Loucy (cell line): ENCODE data around the gene PROZ.
A peak's percentile ranks its signal among the peaks of the same experiment; 100 is the strongest.

ENCODE experiments used
- H2AFZ ChIP-seq: fragments of 200-600 bp; sonication (generic); 2 replicates; pipeline ENCODE4 v1.6.0; 2016; ENCODE audit warnings: antibody characterized with exemption, mild to moderate bottlenecking, low read length, moderate library complexity
- H3F3A ChIP-seq: fragments of 200-600 bp; 2 replicates; pipeline ENCODE4 v1.6.0; 2016; ENCODE audit warnings: antibody characterized with exemption, low read depth, mild to moderate bottlenecking
- H3K27me3 ChIP-seq: fragments of 200-600 bp; sonication (generic); 2 replicates; pipeline ENCODE4 v1.6.1; 2014; ENCODE audit warnings: low read length, mild to moderate bottlenecking; ENCODE audit not compliant: insufficient read depth, poor library complexity, severe bottlenecking
- H3K36me3 ChIP-seq: fragments of 200-600 bp; sonication (generic); 2 replicates; pipeline ENCODE4 v1.6.1; 2016; ENCODE audit warnings: low read length; ENCODE audit not compliant: insufficient read depth
- H3K4me1 ChIP-seq: fragments of 200-600 bp; sonication (generic); 2 replicates; pipeline ENCODE4 v1.5.1; 2014; ENCODE audit warnings: low read length, mild to moderate bottlenecking; ENCODE audit not compliant: insufficient read depth, poor library complexity, severe bottlenecking
- H3K4me2 ChIP-seq: fragments of 200-600 bp; sonication (generic); 2 replicates; pipeline ENCODE4 v1.6.0; 2014; ENCODE audit warnings: antibody characterized with exemption, low read length, low read depth, mild to moderate bottlenecking; ENCODE audit not compliant: poor library complexity, severe bottlenecking
- H3K4me3 ChIP-seq: fragments of 200-600 bp; sonication (generic); 2 replicates; pipeline ENCODE4 v1.5.1; 2014; ENCODE audit warnings: low read length, mild to moderate bottlenecking, mixed read lengths; ENCODE audit not compliant: poor library complexity, severe bottlenecking
- H3K79me2 ChIP-seq: fragments of 200-600 bp; sonication (generic); 2 replicates; pipeline ENCODE4 v1.6.1; 2014; ENCODE audit warnings: low read length; ENCODE audit not compliant: insufficient read depth
- H3K9ac ChIP-seq: fragments of 200-600 bp; sonication (generic); 2 replicates; pipeline ENCODE4 v1.6.0; 2014; ENCODE audit warnings: mild to moderate bottlenecking, low read depth, low read length, moderate library complexity; ENCODE audit not compliant: poor library complexity, severe bottlenecking
- H3K9me2 ChIP-seq: fragments of 200-600 bp; sonication (generic); replicated peaks from 2 replicates; pipeline ENCODE4 v1.6.1; 2016; ENCODE audit warnings: low read depth, low read length, mixed read lengths
- H3K9me3 ChIP-seq: fragments of 200-600 bp; sonication (generic); 2 replicates; pipeline ENCODE4 v1.6.1; 2014; ENCODE audit warnings: mild to moderate bottlenecking, antibody characterized with exemption, low read length, low read depth; ENCODE audit not compliant: insufficient read depth
- H4K20me1 ChIP-seq: fragments of 200-600 bp; sonication (generic); 2 replicates; pipeline ENCODE4 v1.6.0; 2014; ENCODE audit warnings: antibody characterized with exemption, low read length, mild to moderate bottlenecking; ENCODE audit not compliant: insufficient read depth, poor library complexity, severe bottlenecking
- CTCF ChIP-seq: fragments of 200-600 bp; sonication (generic); conservative IDR thresholded peaks from 2 replicates; pipeline ENCODE4 v1.5.1; 2014; ENCODE audit warnings: mild to moderate bottlenecking, antibody characterized with exemption, low read length
- EZH2phosphoT487 ChIP-seq: fragments of 200-600 bp; IDR thresholded peaks from 2 replicates; pipeline ENCODE4 v1.6.1; 2018; ENCODE audit warnings: antibody characterized with exemption, mild to moderate bottlenecking, moderate library complexity, borderline replicate concordance

The PROZ gene

GRCh38 chr13:113204378-113204734, 45.9 kb downstream of the PROZ start:
- Histone ChIP-seq H3K4me1 (peaks cover 43% of the 10 kb centered on the region), H4K20me1 (peaks cover 34% of the 10 kb centered on the region), H3K9me3 (no peaks in the 10 kb centered on the region), H3K9me2 (no peaks in the 10 kb centered on the region), H3K4me3 (no peak overlapping the region), H3F3A (no peaks in the 10 kb centered on the region), H2AFZ (no peak overlapping the region), H3K36me3 (peaks cover 9% of the 10 kb centered on the region; the same call in 1 of the 2 replicates), H3K4me2 (peak overlapping the region; percentile 97), H3K9ac (no peak overlapping the region), H3K27me3 (no peaks in the 10 kb centered on the region), H3K79me2 (peaks cover 65% of the 10 kb centered on the region)
- TF ChIP-seq EZH2phosphoT487 (no peak), CTCF (no peak)

- H4K20me1 ChIP-seq: peaks cover 41% of the 10 kb centered on the region
These were observed 47.0 kb downstream of the PROZ start for GRCh38 chr13:113205428-113205931.

GRCh38 chr13:113207460-113207859, 49.0 kb downstream of the PROZ start:
- no peaks in the 10 kb centered on the region for H3K9me2 ChIP-seq
- H3K27me3 ChIP-seq: no peaks in the 10 kb centered on the region
- H3F3A ChIP-seq: no peaks in the 10 kb centered on the region
- peaks cover 66% of the 10 kb centered on the region for H3K4me1 ChIP-seq
- H3K36me3 ChIP-seq: no peaks in the 10 kb centered on the region
- peaks cover 59% of the 10 kb centered on the region for H4K20me1 ChIP-seq
- peaks cover 85% of the 10 kb centered on the region for H3K79me2 ChIP-seq
- H3K4me2 ChIP-seq: peak overlapping the region; percentile 97
- H3K9me3 ChIP-seq: no peaks in the 10 kb centered on the region
- TF ChIP-seq EZH2phosphoT487: no peak
- no peak for TF ChIP-seq CTCF
- peak overlapping the region; percentile 95 for H3K9ac ChIP-seq
- no peak overlapping the region for H2AFZ ChIP-seq
- H3K4me3 ChIP-seq: peak overlapping the region; percentile 96

More at GRCh38 chr13:113205428-113205931, 47.0 kb downstream of the PROZ start:
- Histone ChIP-seq H3K9ac (peak overlapping the region; percentile 95), H3K4me3 (no peak overlapping the region), H3F3A (no peaks in the 10 kb centered on the region), H3K36me3 (no peaks in the 10 kb centered on the region), H2AFZ (no peak overlapping the region), H3K9me2 (no peaks in the 10 kb centered on the region), H3K27me3 (no peaks in the 10 kb centered on the region), H3K4me1 (peaks cover 50% of the 10 kb centered on the region), H3K4me2 (peak overlapping the region; percentile 97), H3K79me2 (peaks cover 72% of the 10 kb centered on the region), H3K9me3 (no peaks in the 10 kb centered on the region)
- TF ChIP-seq CTCF (no peak), EZH2phosphoT487 (no peak)
